Testis (tissue), 2 donors: Measurements from ENCODE around the gene NPDC1.

Experiments
- CTCF ChIP-seq, 3 experiments: fragments of 450-650 bp in 2 of 3; fragments of 200-600 bp in 1 of 3; sonication (generic) in 1 of 3; IDR thresholded peaks; one replicate each; pipeline ENCODE4 v1.5.1; 2016 to 2019; ENCODE audit warnings: antibody characterized with exemption in 3 of 3, mild to moderate bottlenecking in 2 of 3, moderate library complexity in 1 of 3
- POLR2A ChIP-seq: fragments of 450-650 bp; IDR thresholded peaks from one replicate; pipeline ENCODE4 v1.6.1; 2017; ENCODE audit warnings: antibody characterized with exemption, mild to moderate bottlenecking, moderate library complexity

DNA sequence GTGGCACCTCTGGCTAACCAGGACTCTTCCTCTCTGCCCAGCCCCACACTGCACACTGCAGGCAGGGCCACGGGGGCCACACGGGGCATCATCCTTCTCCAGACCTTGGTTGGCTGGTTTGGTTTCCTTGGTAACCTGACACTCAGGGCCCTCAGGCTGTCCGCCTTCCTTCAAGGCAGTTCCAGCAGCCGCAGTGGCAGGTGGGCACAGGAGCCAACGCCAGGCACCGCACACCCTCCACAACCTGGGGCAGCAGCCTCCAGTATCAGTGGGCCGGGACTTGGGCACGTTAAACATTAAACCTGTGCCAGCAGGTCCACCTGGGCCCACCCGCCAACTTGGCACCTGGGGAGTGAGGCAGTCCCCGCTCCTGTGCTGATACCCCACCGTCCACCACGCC lies 1.9 kb downstream of the NPDC1 start:
- TF ChIP-seq POLR2A = no peak
- TF ChIP-seq CTCF (IDR thresholded peaks at IDR 0.05) = no peak
